Aorta (tissue), 5 donors: Measurements from ENCODE around the gene SEMG2. TPM values are rescaled to one million over a fixed set of nuclear protein-coding genes. Genes with fewer than 3 reads are reported as not detected.

ENCODE experiments used
- ATAC-seq: fragments of 200-7000 bp; cut with Tn5 transposase; one replicate; pipeline ENCODE4 v1.9.1; 2022; ENCODE audit warnings: moderate library complexity; ENCODE audit not compliant: low FRiP score
- DNase-seq, 2 donors: peaks; one replicate each; pipeline ENCODE4 v3.0.0-alpha.2; 2020
- H3K27ac ChIP-seq, 2 donors: one replicate each; pipeline ENCODE4 v1.5.1; 2013; ENCODE audit warnings: low read length in 2 of 2, mild to moderate bottlenecking in 2 of 2, moderate library complexity in 2 of 2, control low read depth in 1 of 2, inconsistent platforms in 1 of 2, low read depth in 1 of 2
- H3K27me3 ChIP-seq, 2 donors: one replicate each; pipeline ENCODE4 v1.6.1; 2013; ENCODE audit warnings: control low read depth in 1 of 2, low read length in 1 of 2, mild to moderate bottlenecking in 1 of 2, moderate library complexity in 1 of 2; ENCODE audit not compliant: insufficient read depth in 2 of 2, control insufficient read depth in 1 of 2
- H3K36me3 ChIP-seq, 2 donors: one replicate each; pipeline ENCODE4 v1.6.1; 2013; ENCODE audit warnings: control low read depth in 1 of 2, low read length in 1 of 2, mild to moderate bottlenecking in 1 of 2; ENCODE audit not compliant: insufficient read depth in 2 of 2, control insufficient read depth in 1 of 2
- H3K4me1 ChIP-seq, 2 donors: one replicate each; pipeline ENCODE4 v1.6.1; 2013; ENCODE audit warnings: low read length in 2 of 2, control low read depth in 1 of 2, mild to moderate bottlenecking in 1 of 2, moderate library complexity in 1 of 2; ENCODE audit not compliant: insufficient read depth in 2 of 2, control insufficient read depth in 1 of 2
- H3K4me3 ChIP-seq, 2 donors: one replicate each; pipeline ENCODE4 v1.5.1; 2013; ENCODE audit warnings: low read length in 2 of 2, control low read depth in 1 of 2, mild to moderate bottlenecking in 1 of 2
- H3K9me3 ChIP-seq: one replicate; pipeline ENCODE4 v1.6.1; 2013; ENCODE audit warnings: mild to moderate bottlenecking, low read length; ENCODE audit not compliant: control insufficient read depth
- WGBS, 2 donors: extraction: QIAGEN DNeasy Blood & Tissue Kit; methylation state at CpG; one replicate each; pipeline ENCODE4 v1.1.7; 2013; 5-methylcytosine and 5-hydroxymethylcytosine counted together
- intact Hi-C, 2 donors: fragments of 100-400 bp; cut with DNase I; formaldehyde crosslinking; loops; one replicate each; pipeline versions ENCODE4 v1.14.2 to v1.15.0; 2022
- polyA plus RNA-seq, 2 donors: library from polyadenylated mRNA; stranded (reverse); fragments of 200-250 nt; gene quantifications; one replicate each; pipeline ENCODE4 v1.2.3, GENCODE V29; 2013
- total RNA-seq, 2 donors: library from RNA; stranded (reverse); fragmentation: NEBNext Ultra II Directional; extraction: Animal tissue kit (Norgen Biotek cat#: 25700); gene quantifications; one replicate each; pipeline ENCODE4 v1.2.1, GENCODE V29; 2021
- donor health status: healthy with polysubstance abuse.
- donor health status: Bipolar disorder and iron deficiency.
- donor health status: DM: no; HTN: no; CAD: no.
- donor health status: DM: no; HTN: no; CAD: no.
- donor health status: DM: yes; HTN: yes; CAD: no.

Gene SEMG2
- total and polyA plus RNA-seq, 4 donors = not detected

DNA sequence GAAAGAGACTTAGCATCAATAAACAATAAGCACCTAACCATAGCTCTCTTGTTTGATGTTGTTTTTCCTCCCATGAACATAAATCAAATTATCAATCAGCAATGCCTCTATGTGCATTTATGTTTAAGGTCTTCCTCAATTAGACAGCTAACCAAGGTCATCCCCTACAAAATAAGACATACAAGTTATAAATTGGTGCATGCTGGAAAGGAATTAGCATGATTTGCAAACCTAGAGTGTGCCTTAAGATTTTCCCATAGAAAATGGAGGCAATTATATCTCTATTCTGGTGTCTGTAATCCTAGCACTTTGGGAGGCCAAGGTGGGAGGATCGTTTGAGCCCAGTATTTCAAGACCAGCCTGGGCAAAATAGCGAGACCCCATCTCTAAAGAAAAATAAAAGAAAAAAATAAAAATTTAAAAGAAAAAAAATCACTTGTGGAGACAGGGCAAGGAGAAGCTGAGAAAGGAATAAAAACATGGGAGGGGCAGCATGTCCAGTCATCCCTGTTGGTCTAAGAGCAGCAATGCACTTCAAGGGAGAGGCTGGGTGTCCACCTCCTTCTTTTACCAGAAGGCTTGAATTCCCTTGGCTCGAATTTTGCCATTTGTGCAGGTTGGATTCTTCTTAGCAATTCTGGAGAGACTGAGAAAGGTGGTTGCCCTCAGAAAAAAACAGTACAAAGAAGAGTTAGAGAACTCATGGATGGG is 42.5 kb downstream of the SEMG2 start:
- 76 to 84% methylated on average over 3 of the region's 3 CpGs for WGBS, 2 donors
- ATAC-seq (no peak), DNase-seq (no peak)
- no peaks in the 10 kb centered on the region for H3K4me1 ChIP-seq
- no peak overlapping the region for H3K4me3 ChIP-seq
- no peaks in the 10 kb centered on the region for H3K9me3 ChIP-seq
- no peak overlapping the region for H3K27ac ChIP-seq
- intact Hi-C loops = no loop called here
- H3K27me3 ChIP-seq = no peaks in the 10 kb centered on the region
- H3K36me3 ChIP-seq = no peaks in the 10 kb centered on the region

- Histone ChIP-seq H3K27me3 (no peaks in the 10 kb centered on the region), H3K4me1 (peaks cover 0 to 2% of the 10 kb centered on the region in 2 donors), H3K4me3 (no peak overlapping the region), H3K36me3 (no peaks in the 10 kb centered on the region), H3K9me3 (peaks cover 2% of the 10 kb centered on the region), H3K27ac (no peak overlapping the region)
- DNase-seq = no peak
- intact Hi-C loops = no loop called here
- no peak for ATAC-seq
Observed at GRCh38 chr20:45266977-45267376, 45.8 kb downstream of the SEMG2 start.

DNA sequence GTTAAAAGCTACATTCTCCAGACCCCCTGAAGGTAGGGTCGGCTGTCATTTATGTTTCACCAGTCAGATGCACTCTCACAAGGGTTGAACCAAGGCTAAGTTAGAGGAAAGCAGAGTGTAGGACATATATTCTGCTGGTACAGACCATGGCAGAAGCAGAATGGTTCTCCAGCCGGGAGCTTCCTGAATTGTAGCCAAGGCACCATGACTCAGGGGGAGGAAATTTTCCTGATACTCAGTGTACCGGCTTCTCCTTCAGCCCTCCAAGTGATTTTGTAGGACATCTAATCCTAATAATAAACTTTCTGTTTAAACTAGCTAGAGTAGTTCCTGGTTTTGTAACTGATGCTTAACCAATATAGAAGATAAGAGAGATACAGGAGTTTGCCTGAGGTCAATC is 47.4 kb downstream of the SEMG2 start:
- Histone ChIP-seq H3K36me3 (no peaks in the 10 kb centered on the region), H3K4me1 (peaks cover 0 to 2% of the 10 kb centered on the region in 2 donors), H3K27me3 (no peaks in the 10 kb centered on the region), H3K4me3 (no peak overlapping the region), H3K27ac (no peak overlapping the region), H3K9me3 (peaks cover 2% of the 10 kb centered on the region)
- DNase-seq = no peak
- WGBS, 2 donors = 49 to 62% methylated on average over 3 of the region's 3 CpGs
- intact Hi-C loops = no loop called here
- ATAC-seq = no peak

DNA sequence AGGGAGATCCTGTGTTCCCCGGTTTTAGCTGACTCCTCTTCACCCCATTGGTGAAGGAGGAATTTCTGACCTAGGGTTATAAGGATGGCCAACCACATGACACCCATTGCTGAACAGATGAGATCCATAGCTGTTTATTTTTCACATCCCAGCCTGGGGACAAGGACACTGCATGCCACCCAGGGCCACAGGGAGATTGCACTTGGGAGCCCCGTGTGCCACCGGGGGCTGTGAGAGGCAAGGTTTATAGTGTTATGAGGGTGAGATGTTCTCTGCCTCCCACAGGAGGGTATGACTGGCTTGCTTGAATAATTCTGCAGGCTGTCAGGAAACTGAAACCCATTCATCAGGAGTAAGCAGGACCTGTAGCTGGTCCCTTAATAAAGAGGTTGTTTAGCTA is 47.9 kb downstream of the SEMG2 start:
- ATAC-seq (no peak), DNase-seq (no peak)
- Histone ChIP-seq H3K36me3 (no peaks in the 10 kb centered on the region), H3K9me3 (peaks cover 2% of the 10 kb centered on the region), H3K4me1 (peaks cover 0 to 2% of the 10 kb centered on the region in 2 donors), H3K27me3 (no peaks in the 10 kb centered on the region), H3K27ac (no peak overlapping the region), H3K4me3 (no peak overlapping the region)
- intact Hi-C loops = no loop called here
- 66 to 67% methylated on average over 3 of the region's 3 CpGs for WGBS, 2 donors

DNA sequence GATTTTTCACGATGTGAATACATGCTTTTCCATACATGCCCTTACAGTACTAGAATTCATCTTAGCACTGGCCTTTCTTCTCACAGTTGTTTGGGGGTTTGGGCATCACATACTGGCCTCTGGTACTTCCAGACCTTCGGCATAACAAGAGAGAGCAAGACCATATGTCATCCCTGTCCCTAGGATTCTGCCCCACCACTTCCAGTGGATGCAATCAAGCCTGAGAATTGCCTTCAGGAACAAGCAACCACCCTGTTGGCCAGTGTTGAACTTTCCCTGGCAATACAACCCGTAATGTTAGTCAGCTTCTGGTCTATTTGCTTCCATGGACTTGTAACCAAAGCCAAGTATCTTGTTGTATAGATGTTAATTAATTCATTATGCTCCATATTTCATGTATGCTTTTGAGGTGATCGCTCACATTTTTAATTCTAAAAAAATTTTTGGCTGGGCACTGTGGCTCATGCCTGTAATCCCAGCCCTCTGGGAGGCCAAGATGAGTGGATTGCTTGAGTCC is 48.6 kb downstream of the SEMG2 start:
- Histone ChIP-seq H3K27ac (no peak overlapping the region), H3K9me3 (peaks cover 2% of the 10 kb centered on the region), H3K4me1 (peaks cover 0 to 2% of the 10 kb centered on the region in 2 donors), H3K27me3 (no peaks in the 10 kb centered on the region), H3K36me3 (no peaks in the 10 kb centered on the region), H3K4me3 (no peak overlapping the region)
- intact Hi-C loops = no loop called here
- ATAC-seq (no peak), DNase-seq (no peak)
- 72 to 78% methylated on average over 4 of the region's 4 CpGs for WGBS, 2 donors

Other genes with a start within 250 kb of the SEMG2 start
- not detected for gene KCNS1, start 120.2 kb upstream of the SEMG2 start, total RNA-seq
- gene KCNS1, start 120.2 kb upstream of the SEMG2 start, polyA plus RNA-seq = not detected
- not detected for gene WFDC5, start 106.2 kb upstream of the SEMG2 start, total RNA-seq
- gene WFDC5, start 106.2 kb upstream of the SEMG2 start, polyA plus RNA-seq = not detected
- gene WFDC12, start 96.9 kb upstream of the SEMG2 start, total RNA-seq = not detected
- gene WFDC12, start 96.9 kb upstream of the SEMG2 start, polyA plus RNA-seq = not detected
- under 1 TPM in 1 of 2 donors, not detected in 1; 0.96 TPM for gene PI3, start 46.5 kb upstream of the SEMG2 start, total RNA-seq
- 1 to 10 TPM; 1.1 to 2.0 TPM for gene PI3, start 46.5 kb upstream of the SEMG2 start, polyA plus RNA-seq
- not detected for gene SEMG1, start 14.3 kb upstream of the SEMG2 start, total RNA-seq
- gene SEMG1, start 14.3 kb upstream of the SEMG2 start, polyA plus RNA-seq = not detected
- gene SLPI, start 33.2 kb downstream of the SEMG2 start, total RNA-seq = 100 to 1,000 TPM in 1 of 2 donors, 10 to 100 TPM in 1; 41.2 to 151 TPM
- 10 to 100 TPM; 24.4 to 34.8 TPM for gene SLPI, start 33.2 kb downstream of the SEMG2 start, polyA plus RNA-seq
- gene RBPJL, start 85.5 kb downstream of the SEMG2 start, total RNA-seq = not detected
- gene RBPJL, start 85.5 kb downstream of the SEMG2 start, polyA plus RNA-seq = under 1 TPM; 0.08 to 0.38 TPM
- gene MATN4, start 86.9 kb downstream of the SEMG2 start, total RNA-seq = under 1 TPM; 0.42 to 0.69 TPM
- under 1 TPM in 1 of 2 donors, not detected in 1; 0.18 TPM for gene MATN4, start 86.9 kb downstream of the SEMG2 start, polyA plus RNA-seq
- gene SDC4, start 127.1 kb downstream of the SEMG2 start, total RNA-seq = 100 to 1,000 TPM in 1 of 2 donors, 10 to 100 TPM in 1; 51.2 to 114 TPM
- gene SDC4, start 127.1 kb downstream of the SEMG2 start, polyA plus RNA-seq = 10 to 100 TPM; 19.2 to 50.6 TPM
- gene SYS1, start 141.8 kb downstream of the SEMG2 start, total RNA-seq = 10 to 100 TPM; 20.3 to 25.0 TPM
- 10 to 100 TPM; 14.3 to 14.4 TPM for gene SYS1, start 141.8 kb downstream of the SEMG2 start, polyA plus RNA-seq
- gene TP53TG5, start 157.0 kb downstream of the SEMG2 start, total RNA-seq = under 1 TPM; 0.66 to 0.91 TPM
- not detected for gene TP53TG5, start 157.0 kb downstream of the SEMG2 start, polyA plus RNA-seq
- 100 to 1,000 TPM; 104 to 123 TPM for gene DBNDD2, start 186.9 kb downstream of the SEMG2 start, total RNA-seq
- gene DBNDD2, start 186.9 kb downstream of the SEMG2 start, polyA plus RNA-seq = 100 to 1,000 TPM; 140 to 231 TPM
- gene PIGT, start 194.8 kb downstream of the SEMG2 start, total RNA-seq = 100 to 1,000 TPM; 113 TPM
- gene PIGT, start 194.8 kb downstream of the SEMG2 start, polyA plus RNA-seq = 100 to 1,000 TPM in 1 of 2 donors, 10 to 100 TPM in 1; 69.0 to 151 TPM
- gene WFDC2, start 248.4 kb downstream of the SEMG2 start, total RNA-seq = 1 to 10 TPM; 1.5 to 2.3 TPM
- gene WFDC2, start 248.4 kb downstream of the SEMG2 start, polyA plus RNA-seq = 1 to 10 TPM in 1 of 2 donors, under 1 TPM in 1; 0.56 to 1.0 TPM